Smooth muscle cell of the brain vasculature (primary cell): ENCODE results near the gene IFITM2.
"Not testable (repeated sequence)": the region's sequence is repeated elsewhere in the genome, so short reads cannot be mapped to it uniquely, and the experiment has no call there.

Source experiments
- DNase-seq: peaks from one replicate; pipeline ENCODE4 v3.0.0-alpha.2; 2012; ENCODE audit warnings: low read depth, low spot score

The IFITM2 gene

DNA sequence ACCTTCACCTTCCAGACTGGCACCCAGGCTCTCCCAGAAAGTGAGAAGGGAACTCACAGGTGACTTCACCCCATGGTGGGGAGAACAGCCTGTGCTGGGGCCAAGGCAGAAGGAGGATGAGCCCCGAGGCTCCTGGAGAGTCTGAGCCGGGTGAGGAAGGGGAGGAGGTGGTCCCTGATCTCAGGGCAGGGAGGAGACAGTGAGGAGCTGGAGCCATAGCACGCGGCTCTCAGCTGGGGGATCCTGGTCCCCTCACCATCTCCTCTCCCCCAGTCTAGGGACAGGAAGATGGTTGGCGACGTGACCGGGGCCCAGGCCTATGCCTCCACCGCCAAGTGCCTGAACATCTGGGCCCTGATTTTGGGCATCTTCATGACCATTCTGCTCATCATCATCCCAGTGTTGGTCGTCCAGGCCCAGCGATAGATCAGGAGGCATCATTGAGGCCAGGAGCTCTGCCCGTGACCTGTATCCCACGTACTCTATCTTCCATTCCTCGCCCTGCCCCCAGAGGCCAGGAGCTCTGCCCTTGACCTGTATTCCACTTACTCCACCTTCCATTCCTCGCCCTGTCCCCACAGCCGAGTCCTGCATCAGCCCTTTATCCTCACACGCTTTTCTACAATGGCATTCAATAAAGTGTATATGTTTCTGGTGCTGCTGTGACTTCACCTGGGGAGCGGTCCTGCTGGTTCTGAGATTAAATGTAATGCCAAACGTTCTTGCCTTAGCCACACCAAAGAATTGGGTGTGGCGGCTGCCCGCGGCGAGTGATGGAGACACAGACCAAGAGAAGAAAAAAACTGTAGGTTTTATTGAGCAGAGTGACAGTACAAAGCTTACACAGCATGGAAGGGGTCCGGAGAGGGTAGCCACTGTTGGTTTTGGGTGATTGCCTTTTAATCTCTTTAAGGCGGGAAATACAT, 1.4 kb downstream of the IFITM2 start:
- not testable (repeated sequence) for DNase-seq

DNA sequence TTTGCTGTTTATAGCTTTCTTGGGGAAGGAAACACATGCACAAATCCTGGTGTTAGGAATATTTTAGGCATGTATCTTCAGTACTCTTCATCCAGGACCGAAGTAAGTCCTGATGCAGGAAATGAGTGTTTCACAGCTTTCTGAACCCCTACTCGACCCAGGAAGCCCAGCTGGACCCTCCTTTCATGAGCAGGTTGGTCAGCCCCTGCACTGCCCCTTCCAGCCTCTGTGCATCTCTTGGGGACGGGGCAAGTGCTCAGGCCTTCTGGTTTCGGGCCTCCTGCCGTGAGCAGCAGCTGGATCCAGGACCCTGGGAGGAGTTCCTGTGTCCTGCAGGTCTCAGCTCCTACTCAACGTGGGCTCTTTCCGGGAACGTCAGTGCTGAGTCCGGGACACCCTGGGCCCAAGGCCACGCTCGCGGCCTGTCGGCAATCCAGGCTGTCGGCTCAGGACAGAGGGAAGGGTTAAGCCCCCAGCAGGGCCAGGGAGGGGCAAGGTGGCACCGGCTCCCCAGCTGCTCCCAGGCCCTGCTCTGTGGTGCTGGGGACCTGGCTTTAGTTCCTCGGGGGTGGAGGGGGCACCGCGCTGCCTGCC, 2.5 kb downstream of the IFITM2 start:
- not testable (repeated sequence) for DNase-seq

GRCh38 chr11:311013-311748, 3.6 kb downstream of the IFITM2 start:
- not testable (repeated sequence) for DNase-seq

GRCh38 chr11:312092-312816, 4.6 kb downstream of the IFITM2 start:
- DNase-seq = no peak

GRCh38 chr11:313304-313786, 5.7 kb downstream of the IFITM2 start:
- DNase-seq = no peak

- DNase-seq = peak; percentile 65
Observed at GRCh38 chr11:313787-314553, 6.4 kb downstream of the IFITM2 start, which contains the start of gene IFITM1. Gene IFITM1, plus strand, starts transcription at chr11:314040. Its CDS starts 131 bp downstream, at chr11:314171.

DNA sequence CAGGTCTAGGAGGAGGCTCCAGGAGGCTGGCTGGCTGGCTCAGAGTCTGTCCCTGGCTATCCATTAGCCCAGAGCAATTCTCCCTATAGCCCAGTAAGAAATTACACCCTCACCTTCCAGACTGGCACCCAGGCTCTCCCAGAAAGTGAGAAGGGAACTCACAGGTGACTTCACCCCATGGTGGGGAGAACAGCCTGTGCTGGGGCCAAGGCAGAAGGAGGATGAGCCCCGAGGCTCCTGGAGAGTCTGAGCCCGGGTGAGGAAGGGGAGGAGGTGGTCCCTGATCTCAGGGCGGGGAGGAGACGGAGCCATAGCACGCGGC, 6.9 kb downstream of the IFITM2 start:
- not testable (repeated sequence) for DNase-seq

DNA sequence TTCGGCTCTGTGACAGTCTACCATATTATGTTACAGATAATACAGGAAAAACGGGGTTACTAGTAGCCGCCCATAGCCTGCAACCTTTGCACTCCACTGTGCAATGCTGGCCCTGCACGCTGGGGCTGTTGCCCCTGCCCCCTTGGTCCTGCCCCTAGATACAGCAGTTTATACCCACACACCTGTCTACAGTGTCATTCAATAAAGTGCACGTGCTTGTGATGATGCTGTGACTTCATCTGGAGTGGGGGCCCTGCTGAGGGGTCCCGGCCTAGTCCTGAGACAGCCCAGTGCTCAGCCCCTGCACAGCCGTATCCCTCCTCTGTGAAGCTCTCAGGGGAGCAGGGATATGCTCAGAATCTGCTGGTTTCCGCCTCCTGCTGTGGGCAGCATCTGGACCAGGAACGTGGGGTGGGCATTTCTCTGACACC, 7.5 kb downstream of the IFITM2 start:
- DNase-seq = no peak

DNA sequence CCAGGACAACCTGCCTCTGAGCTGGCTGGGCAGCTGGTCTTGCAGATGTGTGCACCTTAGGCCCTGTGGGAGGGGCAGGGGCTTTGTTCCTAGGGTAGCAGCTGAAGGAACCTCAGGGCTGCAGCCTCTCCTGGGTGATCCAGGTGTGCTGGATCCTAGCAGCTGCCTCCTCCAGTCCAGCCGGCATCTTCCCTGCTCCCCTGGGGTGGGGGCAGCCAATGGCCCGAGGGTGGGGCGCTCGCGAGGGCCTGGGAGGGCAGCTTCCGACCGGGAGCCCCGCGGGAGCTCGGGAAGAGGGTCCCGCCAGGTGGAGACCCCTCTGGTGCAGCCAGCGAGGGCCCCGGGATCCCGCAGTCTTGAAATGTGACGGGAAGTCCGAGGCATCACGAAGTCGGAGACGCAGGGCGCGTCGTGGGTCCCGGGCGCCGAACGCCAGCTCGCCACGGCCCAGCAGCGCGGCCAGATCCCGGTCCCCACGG, 7.9 kb downstream of the IFITM2 start:
- DNase-seq = no peak

DNA sequence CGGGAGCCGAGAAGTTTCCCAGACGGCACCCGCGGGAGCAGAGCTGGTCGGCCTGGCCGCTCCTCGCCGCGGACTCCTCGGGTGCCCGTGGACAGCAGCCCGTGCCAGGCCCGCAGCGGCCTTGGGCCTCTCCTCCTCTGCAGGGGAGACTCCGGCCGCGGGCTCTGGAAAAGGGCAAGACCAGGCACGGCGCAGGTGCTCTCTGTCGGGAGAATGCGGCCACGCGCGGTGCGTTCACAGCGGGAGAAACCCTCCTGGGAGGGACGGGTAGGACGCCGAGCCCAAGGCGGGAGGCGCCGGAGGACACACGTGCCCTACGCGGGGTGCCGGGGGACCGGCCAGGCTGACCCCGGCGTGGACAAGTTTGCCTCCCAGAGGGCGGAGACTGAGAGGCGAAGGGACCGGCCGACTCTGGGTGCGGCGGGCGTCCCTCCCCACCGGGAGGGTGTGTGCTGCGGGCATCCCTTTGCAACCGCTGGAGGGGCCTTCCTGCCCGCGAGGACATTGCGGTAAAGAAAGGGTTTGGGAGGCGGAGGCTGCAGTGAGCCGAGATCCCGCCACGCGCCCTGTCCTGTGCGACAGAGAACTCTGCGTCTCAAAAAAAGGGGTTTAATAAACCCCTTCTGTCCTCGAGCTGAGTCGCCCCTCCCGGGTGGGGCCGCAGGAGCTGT, 8.6 kb downstream of the IFITM2 start:
- no peak for DNase-seq

DNA sequence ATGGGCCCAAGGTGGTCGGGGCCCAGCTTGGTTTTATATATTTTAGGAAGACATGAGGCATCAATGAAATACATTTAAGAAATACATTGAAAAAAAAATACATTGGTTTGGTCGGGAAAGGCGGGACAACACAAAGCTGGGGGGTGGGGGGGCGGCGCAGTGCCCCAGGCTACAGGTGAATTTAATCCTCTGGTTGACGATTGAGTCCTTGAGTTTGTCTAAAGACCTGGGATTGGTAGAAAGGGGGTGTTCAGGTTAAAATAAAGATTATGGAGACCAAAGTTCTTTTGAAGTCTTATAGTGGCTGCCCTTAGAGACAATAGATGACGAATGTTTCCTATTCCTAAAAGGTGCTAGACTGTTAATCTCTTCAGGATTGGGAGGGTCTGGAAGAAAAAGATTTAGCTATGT, 9.3 kb downstream of the IFITM2 start:
- no peak for DNase-seq

DNA sequence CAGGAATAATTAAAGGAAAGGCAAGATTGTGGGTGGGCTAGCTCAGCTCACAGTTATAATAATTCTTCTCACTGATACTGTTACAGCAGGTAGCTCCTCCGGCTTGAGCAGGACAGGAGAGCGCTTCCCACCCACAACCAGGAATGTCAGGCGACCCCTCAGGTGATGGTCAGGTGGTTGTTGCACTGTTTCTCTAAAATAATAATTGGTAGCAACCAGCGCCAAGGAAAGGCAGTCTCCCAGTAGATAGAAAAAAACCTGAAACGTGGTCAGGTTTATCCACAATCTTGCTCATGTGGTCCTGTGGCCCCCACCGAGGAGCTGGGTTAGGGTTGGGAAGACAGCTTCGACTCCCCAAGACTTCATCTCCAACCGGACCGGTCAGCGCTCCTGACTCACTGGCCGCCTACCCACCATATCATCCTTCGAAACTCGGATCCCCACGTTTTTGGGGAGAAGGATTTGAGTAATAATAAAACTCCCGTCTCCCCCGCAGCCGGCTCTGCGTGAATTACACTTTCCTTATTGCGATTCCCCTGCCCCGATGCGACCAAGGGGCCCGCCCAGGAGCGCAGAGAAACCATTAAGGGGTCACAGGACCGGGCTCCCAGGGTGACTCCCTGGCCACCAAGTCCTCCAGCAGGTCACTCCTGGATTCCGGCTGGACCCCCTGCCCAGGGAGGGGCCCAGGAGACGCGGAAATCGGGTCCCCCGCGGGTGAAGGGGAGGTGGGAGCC, 10.2 kb downstream of the IFITM2 start:
- DNase-seq = not testable (repeated sequence)

DNA sequence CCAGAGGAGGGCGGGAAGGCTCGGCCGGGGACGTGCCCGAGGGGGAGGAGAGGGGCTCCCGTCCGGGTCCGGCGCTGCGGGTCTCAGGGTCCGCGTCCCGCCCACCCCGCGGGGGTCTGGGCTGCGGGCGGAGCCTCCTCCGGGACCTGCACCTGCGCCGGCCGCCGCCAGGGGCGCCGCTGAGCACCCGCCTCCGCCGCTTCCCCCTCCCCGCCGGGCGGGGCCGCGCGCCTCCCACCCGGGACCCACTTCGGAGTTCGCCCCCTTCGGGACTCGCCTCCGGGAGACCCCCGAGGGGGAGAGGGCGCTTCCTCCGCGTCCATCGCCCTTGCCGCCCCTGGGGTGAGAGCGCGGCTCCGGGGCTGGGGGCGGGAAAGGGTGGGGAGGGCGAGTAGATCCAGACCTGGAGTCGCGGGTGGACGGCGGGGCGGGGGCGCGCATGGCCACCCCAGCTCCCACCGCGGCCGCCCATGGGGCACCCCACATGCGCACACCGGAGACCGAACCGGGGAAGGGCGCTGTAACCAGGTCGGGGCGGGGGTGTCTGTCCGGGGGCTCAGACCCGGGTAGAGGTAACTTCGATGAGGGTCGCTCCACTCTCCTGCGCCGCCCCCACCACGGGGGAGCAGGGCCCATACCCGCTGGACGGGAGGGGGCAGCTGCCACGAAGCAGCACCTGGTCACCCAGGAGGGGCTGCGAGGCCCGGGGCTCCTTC, 10.9 kb downstream of the IFITM2 start:
- DNase-seq = not testable (repeated sequence)

DNA sequence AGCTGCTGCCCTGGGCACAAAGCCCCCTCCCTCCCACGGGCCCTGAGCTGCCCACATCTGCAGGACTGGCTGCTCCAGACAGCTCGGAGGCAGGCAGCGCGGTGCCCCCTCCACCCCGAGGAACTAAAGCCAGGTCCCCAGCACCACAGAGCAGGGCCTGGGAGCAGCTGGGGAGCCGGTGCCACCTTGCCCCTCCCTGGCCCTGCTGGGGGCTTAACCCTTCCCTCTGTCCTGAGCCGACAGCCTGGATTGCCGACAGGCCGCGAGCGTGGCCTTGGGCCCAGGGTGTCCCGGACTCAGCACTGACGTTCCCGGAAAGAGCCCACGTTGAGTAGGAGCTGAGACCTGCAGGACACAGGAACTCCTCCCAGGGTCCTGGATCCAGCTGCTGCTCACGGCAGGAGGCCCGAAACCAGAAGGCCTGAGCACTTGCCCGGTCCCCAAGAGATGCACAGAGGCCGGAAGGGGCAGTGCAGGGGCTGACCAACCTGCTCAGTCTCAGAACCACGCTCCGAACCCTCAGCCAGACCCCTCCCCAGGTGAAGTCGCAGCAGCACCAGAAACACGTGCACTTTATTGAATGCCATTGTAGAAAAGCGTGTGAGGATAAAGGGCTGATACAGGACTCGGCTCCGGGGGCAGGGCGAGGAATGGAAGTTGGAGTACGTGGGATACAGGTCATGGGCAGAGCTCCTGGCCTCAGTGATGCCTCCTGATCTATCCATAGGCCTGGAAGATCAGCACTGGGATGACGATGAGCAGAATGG, 11.7 kb downstream of the IFITM2 start:
- DNase-seq = not testable (repeated sequence)

DNA sequence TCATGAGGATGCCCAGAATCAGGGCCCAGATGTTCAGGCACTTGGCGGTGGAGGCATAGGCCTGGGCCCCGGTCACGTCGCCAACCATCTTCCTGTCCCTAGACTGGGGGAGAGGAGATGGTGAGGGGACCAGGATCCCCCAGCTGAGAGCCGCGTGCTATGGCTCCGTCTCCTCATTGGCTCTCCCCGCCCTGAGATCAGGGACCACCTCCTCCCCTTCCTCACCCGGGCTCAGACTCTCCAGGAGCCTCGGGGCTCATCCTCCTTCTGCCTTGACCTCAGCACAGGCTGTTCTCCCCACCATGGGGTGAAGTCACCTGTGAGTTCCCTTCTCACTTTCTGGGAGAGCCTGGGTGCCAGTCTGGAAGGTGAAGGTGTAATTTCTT, 12.3 kb downstream of the IFITM2 start:
- not testable (repeated sequence) for DNase-seq

DNA sequence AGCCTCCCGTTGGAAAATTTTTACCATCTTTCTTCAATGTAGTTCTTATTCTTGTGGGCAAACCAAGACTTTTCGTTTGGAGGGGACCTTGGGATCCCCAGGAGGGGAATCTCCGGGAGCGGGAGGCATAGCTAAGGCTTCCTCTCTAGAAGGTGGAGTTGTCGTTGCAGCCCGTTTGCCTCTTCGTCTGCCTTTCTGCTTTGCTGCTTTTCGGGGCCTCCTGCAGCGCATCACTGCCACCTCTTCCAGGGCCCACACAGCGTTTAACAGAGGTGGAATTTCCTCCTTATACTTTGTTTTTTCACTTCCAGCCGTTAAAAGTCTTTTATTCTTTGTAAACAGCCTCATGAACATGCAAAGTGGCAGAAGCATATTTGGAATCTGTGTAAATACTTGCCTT, 16.5 kb downstream of the IFITM2 start:
- DNase-seq = no peak

DNA sequence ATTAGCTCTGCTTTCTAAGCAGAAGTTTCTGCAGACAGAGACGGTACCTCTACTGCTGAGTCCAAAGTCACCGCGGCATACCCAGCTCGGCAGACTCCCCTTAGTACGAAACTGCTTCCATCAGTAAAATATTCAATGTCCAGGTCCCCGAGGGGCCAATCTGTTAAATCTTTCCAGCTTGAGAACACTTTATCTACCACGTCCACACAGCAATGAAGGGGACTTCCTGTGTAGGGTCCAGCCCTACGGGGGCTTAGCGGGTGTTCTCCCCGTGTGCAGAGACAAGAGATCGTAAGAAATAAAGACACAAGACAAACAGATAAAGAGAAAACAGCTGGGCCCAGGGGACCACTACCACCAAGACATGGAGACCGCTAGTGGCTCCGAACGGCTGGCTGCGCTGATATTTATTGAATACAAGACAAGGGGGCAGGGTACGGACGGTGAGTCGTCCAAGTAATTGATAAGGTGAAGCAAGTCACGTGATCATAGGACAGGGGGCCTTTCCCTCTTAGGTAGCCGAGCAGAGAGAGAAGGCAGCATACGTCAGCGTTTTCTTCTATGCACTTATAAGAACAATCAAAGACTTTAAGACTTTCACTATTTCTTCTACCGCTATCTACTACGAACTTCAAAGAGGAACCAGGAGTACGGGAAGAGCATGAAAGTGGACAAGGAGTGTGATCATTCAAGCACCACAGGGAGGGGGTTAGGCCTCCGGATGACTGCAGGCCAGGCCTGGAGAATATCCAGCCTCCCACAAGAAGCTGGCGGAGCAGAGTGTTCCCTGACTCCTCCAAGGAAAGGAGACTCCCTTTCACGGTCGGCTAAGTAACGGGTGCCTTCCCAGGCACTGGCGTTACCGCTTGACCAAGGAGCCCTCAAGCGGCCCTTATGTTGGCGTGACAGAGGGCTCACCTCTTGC, 17.2 kb downstream of the IFITM2 start:
- DNase-seq = not testable (repeated sequence)
